Stimulated activated CD8-positive, alpha-beta memory T cell treated with anti-CD3 and anti-CD28 coated beads, Interleukin-7, amount 100 ng/mL, for 24 hours (primary cell): Measurements from ENCODE around the gene ALKBH5.

Experiments used
- DNase-seq: peaks from one replicate; pipeline ENCODE4 v3.0.0-alpha.2; 2020; ENCODE audit warnings: low read depth

ALKBH5 gene

DNA sequence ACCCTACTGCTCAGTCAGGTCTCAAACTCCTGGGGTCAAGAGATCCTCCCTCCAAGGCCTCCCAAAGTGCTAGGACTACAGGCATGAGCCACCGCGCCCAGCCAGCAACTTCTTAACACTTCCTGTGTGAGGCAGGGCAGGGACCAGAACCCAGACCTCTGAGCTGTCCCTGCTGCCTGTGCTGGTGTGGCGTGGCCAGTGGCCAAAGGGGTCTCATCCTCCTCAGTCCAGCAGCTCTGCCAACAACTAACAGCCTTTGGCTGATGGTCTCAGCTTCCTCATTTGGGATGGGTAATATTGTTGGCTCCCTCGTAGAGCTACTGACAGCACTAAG, 40.4 kb downstream of the ALKBH5 start:
- DNase-seq, result no peak

GRCh38 chr17:18224387-18225120, 40.9 kb downstream of the ALKBH5 start:
- no peak for DNase-seq

- DNase-seq, result peak; percentile 87
These were observed 41.6 kb downstream of the ALKBH5 start, which contains the start of gene LLGL1 for GRCh38 chr17:18225121-18225641. Gene LLGL1, plus strand, starts transcription at chr17:18225635. Its CDS starts 48 bp downstream, at chr17:18225683.

- DNase-seq, result no peak
These were observed 42.1 kb downstream of the ALKBH5 start for GRCh38 chr17:18225642-18226283.

DNA sequence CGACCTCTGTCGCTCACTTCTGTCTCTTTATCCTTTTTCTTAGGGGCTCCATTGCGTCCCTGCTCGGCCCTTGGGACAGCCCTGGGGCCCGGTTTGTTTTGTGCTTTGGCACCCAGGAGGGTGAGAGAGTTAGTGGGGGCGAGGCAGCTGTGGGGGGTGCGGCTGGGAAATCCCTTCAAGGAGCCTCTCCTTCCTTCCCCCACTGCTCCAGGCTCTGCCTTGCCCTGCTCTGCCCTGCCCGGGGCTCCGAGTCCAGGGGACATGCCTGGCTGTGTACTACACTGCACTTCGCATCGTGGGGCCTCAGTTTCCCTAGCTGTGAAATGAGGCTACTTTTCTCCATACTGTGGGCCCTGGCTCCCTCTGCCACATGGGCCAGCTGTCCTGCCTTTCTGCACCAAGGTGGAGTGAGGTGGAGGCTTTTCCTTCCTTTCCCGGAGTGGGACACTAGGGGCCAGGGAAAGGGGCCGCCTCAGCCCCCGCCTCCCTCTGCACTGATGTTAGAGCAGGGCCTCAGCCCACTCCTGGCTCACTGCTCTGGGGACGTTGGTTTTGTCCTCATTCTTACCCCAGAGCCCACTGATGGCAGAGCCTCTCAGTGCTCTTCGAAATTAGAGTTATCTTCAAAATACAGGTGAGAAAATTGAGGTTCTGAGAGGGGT, 42.8 kb downstream of the ALKBH5 start:
- DNase-seq, result no peak

GRCh38 chr17:18227635-18228034, 44.0 kb downstream of the ALKBH5 start:
- DNase-seq, result no peak

DNA sequence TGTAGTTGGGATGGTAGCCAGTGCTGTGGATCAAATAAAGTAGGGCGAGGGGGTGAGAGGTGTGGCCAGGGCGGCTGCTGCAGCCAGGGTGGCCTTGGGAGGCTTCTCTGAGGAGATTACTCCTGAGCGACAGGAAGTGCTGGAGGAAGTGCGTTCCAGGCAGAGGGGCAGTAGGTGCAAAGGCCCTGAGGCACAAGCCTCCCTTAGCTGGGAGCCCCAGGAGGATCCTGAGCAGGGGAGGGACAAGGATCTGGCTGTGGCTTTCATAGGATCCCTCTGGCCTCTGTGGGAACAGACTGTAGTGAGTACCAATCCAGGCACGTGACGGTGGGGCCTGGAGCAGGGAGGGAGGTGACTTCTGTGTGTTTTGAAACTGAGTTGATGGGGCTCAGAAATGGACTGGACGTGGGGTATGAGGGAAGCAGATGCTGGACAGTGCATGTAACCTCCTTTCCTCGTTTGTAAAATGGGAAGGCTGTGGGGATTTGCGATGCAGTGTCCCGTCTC, 44.6 kb downstream of the ALKBH5 start:
- DNase-seq, result no peak

DNA sequence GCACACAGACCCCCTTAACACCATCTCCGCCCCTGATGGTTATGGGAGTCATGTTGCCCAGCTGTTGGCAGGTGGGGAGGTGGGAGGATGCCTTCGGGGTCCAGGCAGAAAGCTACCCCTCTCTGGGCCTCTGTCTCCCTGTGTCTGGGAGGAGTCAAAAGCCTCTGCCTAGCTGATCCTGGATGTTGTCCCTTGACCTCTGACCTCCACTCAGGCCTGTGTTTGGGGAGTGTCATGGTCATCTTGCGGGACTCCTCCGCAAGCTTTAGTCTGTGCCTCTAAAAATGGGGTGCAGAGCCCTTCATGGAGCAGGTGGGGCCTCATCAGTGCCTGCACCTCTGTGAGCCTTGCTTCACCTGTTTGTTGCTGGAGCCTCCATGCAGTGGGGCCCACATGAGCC, 45.6 kb downstream of the ALKBH5 start:
- DNase-seq, result no peak

DNA sequence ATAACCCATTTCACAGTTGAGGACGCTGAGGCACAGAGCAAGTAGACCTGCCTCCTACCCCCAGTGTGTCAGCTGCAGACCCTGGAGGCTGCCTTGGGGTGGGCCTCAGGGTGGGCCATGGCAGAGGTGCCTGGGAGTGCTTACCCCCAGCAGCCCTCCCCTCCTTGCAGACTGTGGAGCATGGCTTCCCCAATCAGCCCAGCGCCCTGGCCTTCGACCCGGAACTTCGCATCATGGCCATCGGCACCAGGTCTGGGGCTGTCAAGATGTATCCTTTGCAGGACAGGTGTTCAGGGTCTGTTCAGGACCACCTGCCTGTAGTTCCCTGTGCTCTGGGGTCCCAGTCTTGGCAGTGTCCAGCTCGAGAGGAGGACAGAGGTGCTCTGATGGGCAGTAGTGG, 46.1 kb downstream of the ALKBH5 start:
- no peak for DNase-seq

DNA sequence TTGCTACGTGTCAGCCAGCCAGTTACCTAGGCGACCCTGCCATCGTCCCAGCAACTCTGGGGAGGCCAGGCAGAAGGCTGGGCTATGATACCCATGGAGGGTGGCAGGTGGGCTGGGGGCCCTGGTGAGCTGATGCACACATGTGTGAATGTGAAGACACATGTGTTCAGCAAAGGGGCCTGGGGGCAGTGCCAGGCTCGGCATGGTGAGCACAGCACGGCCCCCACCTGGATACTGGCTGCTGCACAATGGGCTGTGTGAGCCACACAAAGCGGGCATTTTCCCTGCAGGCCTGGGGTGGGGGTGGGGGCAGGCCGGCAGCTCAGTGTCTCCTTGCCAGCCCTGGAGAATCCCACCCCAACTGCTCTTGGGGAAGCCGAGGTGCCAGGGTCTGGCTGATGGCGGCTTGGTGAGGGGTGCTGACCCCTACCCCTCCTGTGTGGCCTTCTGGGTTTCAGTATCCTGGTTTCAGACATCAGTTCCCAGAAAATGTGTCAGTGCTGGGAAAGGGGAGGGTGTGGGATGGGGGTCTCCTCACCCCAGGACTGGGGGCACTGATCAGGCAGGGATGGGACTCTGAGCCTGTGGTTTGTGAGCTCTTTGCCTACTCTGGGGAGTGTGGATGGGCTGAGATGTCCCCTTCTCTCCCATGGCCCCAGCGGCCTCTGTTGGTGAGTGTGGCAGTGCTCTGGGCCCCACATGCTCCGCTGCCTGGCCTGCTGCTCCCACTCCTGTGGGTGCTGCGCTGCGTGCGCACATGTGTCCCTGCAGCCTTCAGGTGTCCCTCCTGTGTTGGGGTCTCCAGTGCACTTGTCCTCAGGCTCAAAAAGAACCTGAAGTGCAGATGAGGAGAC, 46.9 kb downstream of the ALKBH5 start:
- no peak for DNase-seq

- no peak for DNase-seq
These were observed 47.5 kb downstream of the ALKBH5 start for GRCh38 chr17:18231164-18231563.

DNA sequence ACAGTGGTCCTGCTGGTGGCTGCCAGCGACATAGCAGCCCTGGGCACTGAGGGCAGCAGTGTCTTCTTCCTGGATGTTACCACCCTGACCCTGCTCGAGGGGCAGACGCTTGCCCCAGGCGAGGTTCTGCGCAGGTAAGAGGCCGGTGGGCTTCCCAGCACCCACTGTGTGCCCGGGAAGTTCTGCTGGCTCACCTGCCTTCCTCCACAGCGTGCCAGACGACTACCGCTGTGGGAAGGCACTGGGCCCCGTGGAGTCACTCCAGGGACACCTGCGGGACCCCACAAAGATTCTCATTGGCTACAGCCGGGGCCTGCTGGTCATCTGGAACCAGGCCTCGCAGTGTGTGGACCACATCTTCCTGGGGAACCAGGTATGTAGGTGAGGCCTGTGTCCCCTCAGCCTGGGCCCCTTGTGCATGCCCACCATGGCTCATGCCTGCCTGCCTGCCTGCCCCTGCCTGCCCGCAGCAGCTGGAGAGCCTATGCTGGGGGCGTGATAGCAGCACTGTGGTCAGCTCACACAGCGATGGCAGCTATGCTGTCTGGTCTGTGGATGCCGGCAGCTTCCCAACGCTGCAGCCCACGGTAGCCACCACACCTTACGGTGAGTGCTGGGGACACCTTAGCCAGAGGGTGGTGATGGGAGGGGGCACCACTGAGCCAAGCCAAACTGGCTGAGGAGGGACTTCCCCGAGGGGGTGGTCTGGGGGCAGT, 50.3 kb downstream of the ALKBH5 start:
- DNase-seq, result no peak

DNA sequence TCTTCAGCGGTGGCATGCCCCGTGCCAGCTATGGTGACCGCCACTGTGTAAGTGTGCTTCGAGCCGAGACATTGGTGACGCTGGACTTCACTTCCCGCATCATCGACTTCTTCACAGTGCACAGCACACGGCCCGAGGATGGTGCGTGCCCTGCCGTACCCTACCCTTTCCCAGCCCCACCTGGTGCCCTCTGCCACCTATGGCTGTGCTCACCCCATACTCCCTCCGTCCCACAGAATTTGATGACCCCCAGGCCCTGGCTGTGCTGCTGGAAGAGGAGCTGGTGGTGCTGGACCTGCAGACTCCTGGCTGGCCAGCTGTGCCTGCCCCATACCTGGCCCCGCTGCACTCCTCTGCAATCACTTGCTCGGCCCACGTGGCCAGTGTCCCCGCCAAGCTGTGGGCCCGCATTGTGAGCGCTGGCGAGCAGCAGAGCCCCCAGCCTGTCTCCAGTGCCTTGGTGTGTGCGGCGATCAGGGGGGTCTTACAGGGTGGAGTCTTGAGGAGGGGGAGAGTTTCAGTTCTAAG, 51.3 kb downstream of the ALKBH5 start:
- DNase-seq, result no peak

GRCh38 chr17:18235743-18236256, 52.2 kb downstream of the ALKBH5 start:
- no peak for DNase-seq

DNA sequence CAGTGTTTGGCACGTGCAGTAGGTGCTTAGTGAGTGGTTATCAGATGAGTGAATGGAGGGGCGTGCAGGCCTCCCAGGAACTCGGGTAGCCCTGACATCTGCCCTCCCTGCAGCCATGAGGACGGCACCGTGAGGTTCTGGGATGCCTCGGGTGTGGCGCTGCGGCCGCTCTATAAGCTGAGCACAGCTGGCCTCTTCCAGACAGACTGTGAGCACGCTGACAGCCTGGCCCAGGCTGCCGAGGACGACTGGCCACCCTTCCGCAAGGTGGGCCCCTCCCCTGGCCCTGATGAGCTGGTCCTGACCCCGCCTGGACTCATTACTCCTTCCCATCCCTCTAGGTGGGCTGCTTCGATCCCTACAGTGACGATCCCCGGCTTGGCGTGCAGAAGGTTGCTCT, 52.9 kb downstream of the ALKBH5 start:
- DNase-seq, result no peak

GRCh38 chr17:18237461-18237860, 53.8 kb downstream of the ALKBH5 start:
- no peak for DNase-seq

- DNase-seq, result no peak
These were observed 54.7 kb downstream of the ALKBH5 start for GRCh38 chr17:18238299-18238698.

DNA sequence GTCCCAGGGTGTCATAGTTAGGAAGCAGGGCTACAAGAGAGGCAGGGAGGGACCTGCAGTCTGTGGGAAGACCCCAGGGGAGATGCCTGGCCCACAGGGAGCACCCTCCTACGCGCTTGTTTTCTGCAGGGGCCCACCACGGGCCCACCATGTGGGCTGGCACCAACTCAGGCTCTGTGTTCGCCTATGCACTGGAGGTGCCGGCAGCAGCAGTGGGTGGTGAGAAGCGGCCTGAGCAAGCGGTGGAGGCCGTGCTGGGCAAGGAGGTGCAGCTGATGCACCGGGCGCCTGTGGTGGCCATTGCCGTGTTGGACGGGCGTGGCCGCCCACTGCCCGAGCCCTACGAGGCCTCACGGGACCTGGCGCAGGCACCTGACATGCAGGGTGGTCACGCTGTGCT, 56.8 kb downstream of the ALKBH5 start:
- no peak for DNase-seq

DNA sequence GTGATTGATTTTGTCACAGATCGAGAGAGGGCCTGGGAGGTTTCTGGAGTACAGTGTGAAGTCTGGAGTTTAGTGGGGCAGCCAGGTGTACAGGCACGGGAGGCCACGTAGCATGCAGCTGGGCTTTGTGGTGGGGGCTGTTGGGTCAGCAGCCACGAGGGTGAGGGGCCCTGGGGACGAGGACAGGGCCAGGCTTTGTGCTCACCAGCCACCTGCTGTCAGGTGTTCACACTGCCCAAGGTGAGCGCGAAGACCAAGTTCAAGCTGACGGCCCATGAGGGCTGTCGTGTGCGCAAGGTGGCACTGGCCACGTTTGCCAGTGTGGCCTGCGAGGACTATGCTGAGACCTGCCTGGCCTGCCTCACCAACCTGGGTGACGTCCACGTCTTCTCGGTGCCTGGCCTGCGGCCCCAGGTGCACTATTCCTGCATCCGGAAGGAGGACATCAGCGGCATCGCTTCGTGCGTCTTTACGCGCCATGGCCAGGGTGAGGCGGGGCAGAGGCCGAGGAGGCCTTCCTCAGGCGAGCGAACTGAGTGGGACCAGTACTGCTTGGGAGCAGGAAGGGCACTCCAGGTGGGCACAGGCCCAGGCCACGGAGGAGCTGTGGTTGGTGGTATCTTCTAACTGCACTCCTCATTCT, 57.7 kb downstream of the ALKBH5 start:
- DNase-seq, result no peak

GRCh38 chr17:18245038-18245776, 61.6 kb downstream of the ALKBH5 start:
- no peak for DNase-seq
